ENCODE results near the gene NT5DC2. TPM values are rescaled to one million over a fixed set of nuclear protein-coding genes. Genes with fewer than 3 reads are reported as not detected.

Gene NT5DC2
- polyA plus RNA-seq, 12 donors: 31.8 to 163 (median 82.8) TPM; not detected in 1

Other genes starting within 250 kb of the NT5DC2 start
- gene GLYCTK, start 246.0 kb downstream of the NT5DC2 start, polyA plus RNA-seq (ENCODE audit: insufficient read length in 12 of 12): 10 to 100 TPM in 1 of 12 donors, 1 to 10 TPM in 10, not detected in 1; 2.5 to 28.2 (median 4.2) TPM
- 10 to 100 TPM in 1 of 12 donors, 1 to 10 TPM in 10, not detected in 1; 2.9 to 25.1 (median 4.3) TPM for gene DNAH1, start 217.5 kb downstream of the NT5DC2 start, polyA plus RNA-seq (ENCODE audit: insufficient read length in 12 of 12)
- gene BAP1, start 123.8 kb downstream of the NT5DC2 start, polyA plus RNA-seq (ENCODE audit: insufficient read length in 12 of 12): 10 to 100 TPM in 11 of 12 donors, not detected in 1; 43.4 to 59.9 (median 50.1) TPM
- gene PHF7, start 123.2 kb downstream of the NT5DC2 start, polyA plus RNA-seq (ENCODE audit: insufficient read length in 12 of 12): 10 to 100 TPM in 4 of 12 donors, 1 to 10 TPM in 7, not detected in 1; 5.2 to 13.1 (median 9.4) TPM
- gene SEMA3G, start 88.8 kb downstream of the NT5DC2 start, polyA plus RNA-seq (ENCODE audit: insufficient read length in 12 of 12): 10 to 100 TPM in 11 of 12 donors, not detected in 1; 10.2 to 16.1 (median 12.5) TPM
- gene TNNC1, start 79.8 kb downstream of the NT5DC2 start, polyA plus RNA-seq (ENCODE audit: insufficient read length in 12 of 12): 1,000 to 10,000 TPM in 2 of 12 donors, 100 to 1,000 TPM in 10; 327 to 1,063 (median 707) TPM
- gene NISCH, start 78.3 kb downstream of the NT5DC2 start, polyA plus RNA-seq (ENCODE audit: insufficient read length in 12 of 12): 100 to 1,000 TPM in 1 of 12 donors, 10 to 100 TPM in 10, not detected in 1; 50.6 to 137 (median 62.0) TPM
- gene STAB1, start 38.5 kb downstream of the NT5DC2 start, polyA plus RNA-seq (ENCODE audit: insufficient read length in 12 of 12): 10 to 100 TPM in 11 of 12 donors, not detected in 1; 29.2 to 55.4 (median 39.2) TPM
- gene UQCC5, start 2.7 kb upstream of the NT5DC2 start, polyA plus RNA-seq (ENCODE audit: insufficient read length in 12 of 12): 10 to 100 TPM in 6 of 12 donors, 1 to 10 TPM in 5, not detected in 1; 7.2 to 18.2 (median 10.7) TPM
- gene PBRM1, start 152.1 kb upstream of the NT5DC2 start, polyA plus RNA-seq (ENCODE audit: insufficient read length in 12 of 12): 10 to 100 TPM in 11 of 12 donors, not detected in 1; 30.0 to 58.2 (median 51.9) TPM
- gene GNL3, start 152.2 kb upstream of the NT5DC2 start, polyA plus RNA-seq (ENCODE audit: insufficient read length in 12 of 12): 100 to 1,000 TPM in 4 of 12 donors, 10 to 100 TPM in 7, not detected in 1; 65.3 to 150 (median 96.6) TPM
- 100 to 1,000 TPM in 3 of 12 donors, 10 to 100 TPM in 8, not detected in 1; 70.9 to 118 (median 81.5) TPM for gene GLT8D1, start 171.9 kb upstream of the NT5DC2 start, polyA plus RNA-seq (ENCODE audit: insufficient read length in 12 of 12)
- gene SPCS1, start 172.2 kb upstream of the NT5DC2 start, polyA plus RNA-seq (ENCODE audit: insufficient read length in 12 of 12): 100 to 1,000 TPM in 2 of 12 donors, 10 to 100 TPM in 9, not detected in 1; 75.6 to 111 (median 89.1) TPM
- 10 to 100 TPM in 8 of 12 donors, 1 to 10 TPM in 3, not detected in 1; 8.7 to 17.8 (median 11.3) TPM for gene NEK4, start 237.1 kb upstream of the NT5DC2 start, polyA plus RNA-seq (ENCODE audit: insufficient read length in 12 of 12)
- 1 to 10 TPM in 2 of 12 donors, under 1 TPM in 3, not detected in 7; 0.34 to 5.0 (median 0.47) TPM for gene ITIH1, start 243.7 kb upstream of the NT5DC2 start, polyA plus RNA-seq (ENCODE audit: insufficient read length in 12 of 12)